Activated T-helper 9 cell treated with anti-CD3 and anti-CD28 coated beads, Interleukin-2, amount 50 U/mL, for 16 hours (primary cell): ENCODE measurements around the gene SMO.
A peak's percentile ranks its signal among the peaks of the same experiment; 100 is the strongest.

ENCODE experiments used
- DNase-seq: peaks from one replicate; pipeline ENCODE4 v3.0.0-alpha.2; 2020; ENCODE audit warnings: low read depth

Gene SMO

DNA sequence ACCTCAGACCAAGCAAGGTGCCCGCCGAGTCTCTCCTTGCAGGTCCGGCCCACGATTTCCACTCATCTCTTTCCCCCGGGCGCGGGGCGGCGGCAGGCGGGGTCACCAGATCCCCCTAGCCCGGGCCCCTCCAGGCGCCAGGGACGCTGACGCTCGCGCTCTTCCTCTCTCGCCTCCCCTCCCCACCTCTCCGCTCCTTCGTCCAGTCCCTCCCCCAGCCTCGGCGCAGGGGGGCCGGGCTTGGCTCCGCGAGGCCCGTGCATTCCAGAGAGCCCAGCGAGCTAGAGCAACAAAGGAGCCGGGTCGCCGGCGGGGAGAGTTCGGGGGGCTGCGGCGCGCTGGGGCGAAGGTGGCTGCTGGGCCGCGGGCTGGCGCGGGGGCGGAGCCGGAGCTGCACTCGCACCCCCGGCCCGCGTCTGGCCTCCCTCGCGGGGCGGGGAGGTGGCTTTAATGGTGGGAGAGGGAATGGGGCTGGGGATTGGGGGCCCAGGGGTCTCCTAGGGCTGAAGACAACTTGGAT, at the start of gene SMO:
TSS of gene SMO (plus strand) at position 262 of the 520 bp plus-strand sequence. CDS start 519 bp downstream, outside the sequence.
- no peak for DNase-seq

DNA sequence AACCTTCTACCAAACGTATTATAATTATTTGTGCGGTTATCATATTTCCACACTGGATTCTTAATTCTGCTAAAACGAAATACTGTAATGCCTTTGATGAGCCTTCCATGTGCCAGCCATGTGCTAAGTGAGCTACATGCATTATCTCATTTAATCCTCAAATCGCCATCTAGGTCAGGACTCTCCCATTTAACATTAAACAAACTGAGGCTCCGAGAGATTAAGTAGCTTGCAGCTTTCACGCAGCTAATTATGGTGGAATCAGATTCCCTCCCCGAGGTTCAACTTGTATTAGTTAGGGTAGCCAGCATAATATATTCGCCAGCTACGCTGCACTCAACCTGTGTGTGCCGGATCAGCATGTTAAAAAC, 44.7 kb upstream of the SMO start:
- no peak for DNase-seq

DNA sequence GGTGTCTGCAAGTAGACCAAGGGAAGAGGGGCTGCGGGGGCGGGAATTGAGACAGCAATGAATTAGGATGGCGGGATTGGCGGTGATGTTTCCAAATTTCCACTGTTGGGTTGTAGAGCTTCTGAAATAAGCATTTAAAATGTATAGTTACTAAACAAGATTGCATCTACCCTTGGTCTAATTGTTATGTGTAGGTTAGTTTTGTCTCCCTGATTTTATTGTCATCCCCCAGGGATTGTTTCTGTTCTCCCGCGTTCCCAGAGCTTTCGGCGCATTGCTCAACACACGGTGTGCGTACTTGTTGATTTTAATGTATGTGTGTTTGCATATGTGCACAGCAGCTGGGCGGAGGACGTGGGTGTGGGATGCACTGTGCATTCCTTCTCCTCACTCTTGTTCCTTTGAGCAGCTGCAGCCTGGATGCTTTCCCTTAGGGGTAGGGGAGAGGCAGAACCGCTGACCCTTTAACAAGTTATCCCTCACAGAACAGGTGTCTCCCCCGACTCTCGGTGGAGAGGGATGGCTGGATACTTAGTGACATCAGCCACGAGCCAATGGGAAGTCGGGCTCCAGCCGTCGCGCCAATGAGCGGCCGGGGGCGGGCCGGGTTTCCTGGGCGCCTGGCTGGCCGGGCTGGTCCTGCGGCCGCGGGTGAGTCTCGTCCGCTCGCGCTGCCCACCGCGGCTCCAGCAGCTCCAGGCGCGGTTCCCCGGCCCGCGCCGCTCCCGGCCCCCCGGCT, 44.2 kb upstream of the SMO start, which contains the start of gene TSPAN33:
TSS of gene TSPAN33 (plus strand) at position 613 of the 739 bp plus-strand sequence. CDS start 274 bp downstream, outside the sequence.
- peak; percentile 37 for DNase-seq

GRCh38 chr7:129144834-129145668, 43.4 kb upstream of the SMO start:
- no peak for DNase-seq

DNA sequence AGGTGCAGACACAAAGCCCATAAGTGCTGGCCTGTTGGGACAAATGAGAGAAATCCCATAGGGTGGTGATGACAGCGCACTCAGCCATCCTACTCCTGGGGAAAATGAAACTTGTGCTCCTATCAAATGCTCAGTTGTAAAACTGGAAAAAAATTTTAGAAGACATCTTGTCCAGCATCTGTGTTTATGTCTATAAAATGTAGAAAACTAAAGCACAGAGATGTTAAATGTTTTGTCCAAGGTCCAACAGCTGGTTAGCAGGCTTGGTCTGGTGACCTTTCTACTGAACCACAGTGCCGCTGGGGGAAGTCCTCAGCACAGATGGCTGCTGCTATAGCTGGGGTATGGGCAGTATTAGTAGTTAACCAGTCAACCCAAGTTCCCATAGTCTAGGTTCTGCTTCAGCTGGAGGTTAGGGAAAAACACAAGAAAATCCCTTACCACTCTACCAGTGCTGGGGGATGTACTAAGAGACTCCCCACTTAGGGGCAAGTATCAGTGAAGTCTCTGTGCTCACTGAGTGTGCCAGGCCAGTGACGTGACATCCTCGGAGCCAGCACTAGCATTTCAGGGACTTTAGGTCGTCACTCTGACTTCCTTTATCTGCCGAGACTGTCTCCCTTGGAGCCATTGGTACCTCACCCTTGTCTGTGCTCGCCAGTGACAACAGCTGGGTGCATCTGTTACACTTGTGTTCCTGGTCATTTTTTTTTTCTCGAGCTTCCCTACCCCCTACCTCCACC, 42.0 kb upstream of the SMO start:
- no peak for DNase-seq

DNA sequence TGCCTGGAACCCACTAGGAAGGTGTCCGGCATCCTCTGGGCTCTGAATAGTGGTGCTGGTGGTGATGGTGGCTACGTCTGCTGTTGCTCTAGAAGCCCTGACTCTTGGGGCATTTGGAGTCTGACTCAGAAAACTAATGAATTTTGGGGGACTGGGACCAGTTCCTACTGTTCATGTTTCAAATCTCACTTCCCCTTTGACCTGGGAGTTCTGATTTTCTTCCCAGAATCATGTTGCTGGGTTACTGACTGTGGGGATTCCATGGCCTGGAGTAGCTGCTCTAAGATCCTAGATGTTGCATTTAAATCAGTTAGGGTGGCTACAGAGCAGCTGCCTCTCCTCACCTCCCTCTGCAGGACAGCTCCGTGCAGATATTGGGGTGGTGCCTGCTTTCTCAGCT, 40.7 kb upstream of the SMO start:
- no peak for DNase-seq

DNA sequence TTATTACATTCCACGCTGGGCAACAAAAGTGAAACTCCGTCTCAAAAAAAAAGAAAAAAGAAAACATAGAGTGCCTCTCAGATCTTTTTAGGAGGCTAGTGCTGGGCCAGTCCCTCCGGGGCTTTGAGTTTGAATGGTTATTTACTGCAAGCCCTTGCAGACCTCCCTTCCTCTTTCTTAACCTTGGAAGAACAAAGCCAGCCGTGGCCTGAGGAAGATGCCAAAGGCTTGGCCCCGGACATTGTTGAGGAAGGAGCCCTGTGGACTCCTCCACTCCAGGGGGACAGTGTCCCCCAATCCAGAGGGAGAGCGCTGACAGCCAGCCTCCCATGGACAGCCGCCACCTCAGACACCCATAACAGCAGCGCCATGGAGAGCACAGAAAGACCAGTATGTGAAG, 38.9 kb upstream of the SMO start:
- no peak for DNase-seq

DNA sequence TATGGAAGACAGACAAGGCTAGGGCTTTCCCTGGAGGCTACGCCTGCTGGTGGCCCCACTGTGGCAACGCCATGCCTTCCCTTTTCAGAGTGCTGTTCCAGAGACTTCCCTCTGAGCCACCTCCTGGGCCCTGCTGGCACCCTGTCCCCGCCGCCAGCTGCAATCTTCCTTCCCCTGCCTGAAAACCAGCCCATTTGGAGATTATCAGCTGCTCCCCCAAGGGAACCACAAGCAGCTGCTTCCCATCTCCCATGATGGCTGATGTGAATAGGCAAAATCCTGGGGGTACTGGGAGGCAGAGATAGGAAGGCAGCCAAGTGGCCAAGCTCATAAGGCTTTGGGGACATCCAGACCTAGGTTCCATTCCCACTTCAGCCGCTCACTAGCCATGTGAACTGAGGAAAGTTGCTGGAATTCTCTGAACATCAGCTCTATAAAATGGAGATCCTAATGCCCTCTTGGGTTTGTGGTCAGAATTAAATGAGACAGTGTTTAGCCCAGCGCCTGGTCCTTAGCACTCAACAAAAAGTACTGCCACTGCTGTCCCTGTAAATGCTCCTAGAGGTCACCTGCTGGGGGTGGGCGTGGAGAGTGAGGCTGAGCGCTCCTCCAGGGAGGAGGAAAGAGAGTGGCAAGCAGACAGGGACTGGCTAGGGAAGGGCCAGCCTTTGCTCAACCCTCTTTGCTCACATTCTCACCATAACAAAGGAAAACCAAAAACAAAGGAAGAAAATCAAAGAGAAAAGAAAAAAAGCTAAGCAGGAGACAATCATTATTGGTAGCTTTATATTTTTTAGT, 38.0 kb upstream of the SMO start:
- no peak for DNase-seq

DNA sequence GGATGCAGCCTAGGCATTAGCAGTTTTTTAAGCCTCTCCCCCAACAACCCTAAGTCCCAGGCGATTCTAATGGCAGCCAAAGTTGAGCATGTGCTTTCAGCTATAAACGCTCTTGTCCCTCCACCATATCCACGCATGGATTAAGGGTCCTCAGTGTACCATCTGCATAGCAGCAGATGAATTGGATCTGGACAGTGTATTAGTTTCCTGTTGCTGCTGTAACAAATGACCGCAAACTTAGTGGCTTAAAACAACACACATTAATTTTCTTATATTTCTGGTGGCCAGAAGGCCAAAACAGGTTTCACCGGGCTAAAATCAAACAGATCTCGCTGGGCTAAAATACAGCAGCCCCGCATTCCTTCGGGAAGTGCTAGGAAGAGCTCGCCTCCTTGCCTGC, 30.8 kb upstream of the SMO start:
- DNase-seq = no peak

DNA sequence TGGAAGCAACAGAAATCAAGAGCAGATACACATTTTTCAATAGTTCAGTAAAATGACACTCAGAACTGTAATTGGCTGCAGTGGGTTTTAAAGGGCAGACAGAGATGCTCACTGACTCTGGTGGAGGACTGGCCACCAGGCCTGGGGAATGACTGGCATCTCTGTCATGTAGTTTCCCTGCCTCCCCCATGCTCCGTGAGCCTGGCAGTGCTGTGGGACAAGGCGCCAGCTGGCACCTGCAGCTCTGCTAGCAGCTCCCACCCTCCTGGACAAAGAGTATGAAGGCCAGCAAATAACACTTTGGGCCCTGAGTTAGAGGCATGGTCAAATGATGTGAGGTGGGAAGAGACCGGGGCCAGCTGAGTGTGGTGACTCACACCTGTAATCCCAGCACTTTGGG, 28.9 kb upstream of the SMO start:
- DNase-seq = no peak

GRCh38 chr7:129160161-129160905, 28.1 kb upstream of the SMO start:
- DNase-seq = no peak

- DNase-seq = no peak
These were observed 26.8 kb upstream of the SMO start for GRCh38 chr7:129161524-129162225.

DNA sequence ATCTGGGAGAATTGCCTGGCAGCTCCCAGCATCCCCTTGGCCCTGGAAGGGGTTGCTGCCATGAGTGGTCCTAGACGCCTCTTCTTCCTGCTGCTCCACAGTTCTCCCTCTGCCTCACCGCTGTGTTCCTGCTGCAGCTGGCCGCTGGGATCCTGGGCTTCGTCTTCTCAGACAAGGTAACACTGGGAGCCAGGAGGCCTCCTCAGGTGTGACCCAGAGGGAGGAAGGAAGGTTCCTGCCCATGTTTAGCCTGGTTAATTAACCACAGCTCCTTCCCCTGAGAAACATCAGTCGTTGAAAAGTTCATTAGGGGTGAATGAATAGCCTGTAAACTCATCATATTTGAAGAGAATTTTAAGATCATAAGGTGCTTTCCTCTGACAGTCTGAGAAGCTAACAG, 25.7 kb upstream of the SMO start:
- no peak for DNase-seq

GRCh38 chr7:129163875-129164544, 24.4 kb upstream of the SMO start:
- no peak for DNase-seq

DNA sequence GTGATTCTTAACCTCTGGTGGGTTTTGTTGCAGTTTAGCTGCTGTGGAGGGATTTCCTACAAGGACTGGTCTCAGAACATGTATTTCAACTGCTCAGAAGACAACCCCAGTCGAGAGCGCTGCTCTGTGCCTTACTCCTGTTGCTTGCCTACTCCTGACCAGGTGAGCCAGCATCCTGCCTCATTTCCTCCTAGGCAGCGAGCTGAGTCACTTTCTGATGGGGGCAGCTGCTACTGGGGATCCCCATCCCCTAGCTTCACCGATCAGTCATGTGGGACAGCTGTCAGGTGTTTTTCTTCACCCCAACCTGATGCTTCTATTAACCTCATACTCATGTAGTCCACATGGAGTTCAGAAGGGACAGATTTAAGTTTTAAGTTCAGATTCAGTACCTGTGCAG, 21.7 kb upstream of the SMO start:
- DNase-seq = no peak

DNA sequence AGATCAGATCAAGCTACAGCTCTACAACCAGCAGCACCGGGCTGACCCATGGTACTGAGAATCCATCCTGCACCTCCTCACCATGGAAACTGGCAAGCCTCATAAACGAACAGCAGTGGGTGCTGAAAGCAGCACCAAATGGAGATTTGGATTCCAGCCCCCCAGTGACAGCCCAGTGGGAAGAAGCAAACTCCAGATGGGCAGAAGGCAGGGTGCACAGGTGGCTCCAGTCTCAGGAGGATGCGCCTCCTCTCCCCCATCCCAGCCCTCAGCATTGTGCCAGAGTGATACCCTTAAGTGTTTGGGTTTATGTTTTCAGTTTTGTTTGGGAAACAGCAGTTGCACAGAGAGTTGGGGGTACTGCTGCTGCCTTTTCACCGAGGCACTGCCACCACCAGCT, 20.6 kb upstream of the SMO start:
- DNase-seq = no peak

DNA sequence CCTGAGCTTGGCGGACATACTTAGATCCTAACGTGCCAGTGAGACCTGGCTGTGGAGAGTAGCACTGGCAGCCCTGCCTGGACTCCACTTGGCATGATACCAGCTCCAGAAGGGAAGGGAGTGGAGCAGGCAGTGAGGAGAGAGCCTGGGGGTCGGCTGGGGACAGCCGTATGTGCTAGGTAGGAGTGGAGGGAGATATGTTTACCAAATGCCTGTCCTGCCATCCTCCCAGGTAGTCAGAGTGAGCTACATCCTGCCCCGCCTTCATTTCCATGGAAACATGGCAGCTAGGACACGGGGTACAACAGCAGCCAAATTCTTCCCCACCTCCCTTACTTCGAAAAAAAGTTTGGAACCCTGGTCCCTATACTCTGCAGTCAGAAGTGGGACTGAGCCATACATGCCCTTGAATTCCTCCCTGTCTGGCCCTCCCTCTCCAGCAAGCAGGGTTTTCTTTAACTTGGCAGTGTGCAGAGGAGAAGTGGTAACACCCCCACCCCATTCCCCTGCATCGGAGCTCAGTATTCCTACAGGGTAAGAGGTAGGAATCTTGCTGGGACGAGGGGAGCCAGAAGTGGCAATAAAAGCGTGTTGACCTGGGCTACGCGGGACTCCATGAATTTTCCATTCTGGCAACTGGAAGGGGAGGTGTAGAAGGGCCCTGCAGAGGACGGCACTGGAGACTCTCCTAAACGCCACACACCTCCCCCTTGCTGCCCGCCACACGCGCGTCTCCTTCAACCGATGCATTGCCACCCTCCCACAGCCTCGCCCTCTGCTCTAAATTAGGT, 20.0 kb upstream of the SMO start:
- DNase-seq = no peak

- no peak for DNase-seq
These were observed 19.2 kb upstream of the SMO start for GRCh38 chr7:129169171-129169671.
